ENCODE results near the gene FBLN1. TPM values are rescaled to one million over a fixed set of nuclear protein-coding genes. Genes with fewer than 3 reads are reported as not detected.

The FBLN1 gene
- total RNA-seq, 4 donors from 2014 or later, result 48.6 to 92.1 (median 68.9) TPM

DNA sequence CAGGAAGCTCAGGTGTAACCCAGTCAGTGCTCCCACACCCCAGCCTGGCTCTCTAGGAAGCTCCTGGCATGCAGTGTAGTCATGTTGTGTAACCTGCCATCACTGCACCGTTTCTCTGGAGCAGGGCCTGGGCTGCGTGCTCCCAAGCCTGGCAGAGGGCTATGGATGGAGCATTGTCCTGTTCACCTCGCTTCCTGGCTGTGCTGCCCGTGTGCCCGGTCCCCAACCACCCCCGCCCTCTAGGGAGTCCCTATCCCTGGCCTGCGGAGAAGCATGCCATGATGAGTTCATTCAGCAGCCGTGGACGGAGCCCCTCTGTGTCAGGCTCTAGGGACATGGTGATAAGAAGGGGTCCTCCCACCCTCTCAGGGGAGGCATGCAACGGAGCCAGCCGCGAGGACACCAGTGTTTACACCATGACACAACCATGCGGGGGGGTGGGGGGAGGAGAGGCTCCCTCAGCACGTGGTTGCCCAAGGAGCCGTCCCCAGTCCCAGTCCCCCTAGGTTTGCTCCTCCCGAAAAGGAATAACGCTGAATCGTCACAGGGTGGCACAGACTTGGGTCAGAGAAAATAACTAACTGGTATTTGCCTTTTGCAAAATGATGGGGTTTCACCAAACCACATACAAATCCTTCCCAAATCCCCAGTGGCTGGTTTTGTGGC is 73.1 kb downstream of the FBLN1 start:
- in situ Hi-C loops (cut with MboI; ENCODE audit: low pct_ligation_motif_present in 1 of 4, low pct_unique_long_range_greater_than_20kb in 1 of 4, low sequenced_read_pairs in 3 of 4), result loop anchor here in 2 of 4 donors (10.0 kb wide), 2 partner anchors 69 to 409 kb away; no protein-coding TSS in a partner anchor

GRCh38 chr22:45576273-45576625 is 73.6 kb downstream of the FBLN1 start:
- WGBS, 2 donors (ENCODE audit: low coverage in 1 of 2), result 86 to 100% methylated on average over 1 to 8 of the region's 8 CpGs
- H3K27me3 ChIP-seq, result peaks cover 27% of the 10 kb centered on the region
- H3K36me3 ChIP-seq, result no peaks in the 10 kb centered on the region
- H3K4me1 ChIP-seq, result peaks cover 0 to 9% (median 2%) of the 10 kb centered on the region in 4 donors
- TF ChIP-seq EP300 (IDR thresholded peaks at IDR 0.05; ENCODE audit: low read depth), result no peak
- TF ChIP-seq POLR2A (IDR thresholded peaks at IDR 0.05), result no peak
- no peak for TF ChIP-seq CTCF (IDR thresholded peaks at IDR 0.05)
- TF ChIP-seq POLR2AphosphoS5 (IDR thresholded peaks at IDR 0.05), result no peak
- H3K27ac ChIP-seq, result no peak overlapping the region
- DNase-seq, result no peak
- H3K9me3 ChIP-seq, result peaks cover 0 to 5% of the 10 kb centered on the region in 2 donors
- in situ Hi-C loops (cut with MboI; ENCODE audit: low pct_ligation_motif_present in 1 of 4, low pct_unique_long_range_greater_than_20kb in 1 of 4, low sequenced_read_pairs in 3 of 4), result loop anchor here in 2 of 4 donors (10.0 kb wide), 2 partner anchors 69 to 409 kb away; no protein-coding TSS in a partner anchor
- no peak overlapping the region for H3K4me3 ChIP-seq
- intact Hi-C loops (cut with DNase I; ENCODE audit: low total_unique reads), result no loop called here

More for the DNA sequence above, 73.1 kb downstream of the FBLN1 start:
- Histone ChIP-seq H3K36me3 (no peaks in the 10 kb centered on the region), H3K27ac (no peak overlapping the region), H3K4me1 (peaks cover 0 to 9% (median 2%) of the 10 kb centered on the region in 4 donors), H3K4me3 (no peak overlapping the region), H3K27me3 (peaks cover 27% of the 10 kb centered on the region), H3K9me3 (peaks cover 1 to 8% of the 10 kb centered on the region in 2 donors)
- TF ChIP-seq POLR2A (IDR thresholded peaks at IDR 0.05), result no peak
- intact Hi-C loops (cut with DNase I; ENCODE audit: low total_unique reads), result no loop called here
- DNase-seq, result no peak
- 71 to 83% methylated on average over 1 to 17 of the region's 18 CpGs for WGBS, 2 donors (ENCODE audit: low coverage in 1 of 2)

GRCh38 chr22:45576730-45577464 is 74.2 kb downstream of the FBLN1 start:
- no peaks in the 10 kb centered on the region for H3K9me3 ChIP-seq
- DNase-seq, result no peak
- no peak overlapping the region for H3K27ac ChIP-seq
- H3K4me1 ChIP-seq, result peaks cover 0 to 9% (median 2%) of the 10 kb centered on the region in 4 donors
- H3K4me3 ChIP-seq, result no peak overlapping the region
- in situ Hi-C loops (cut with MboI; ENCODE audit: low pct_ligation_motif_present in 1 of 4, low pct_unique_long_range_greater_than_20kb in 1 of 4, low sequenced_read_pairs in 3 of 4) (loop anchor here in 2 of 4 donors (10.0 kb wide), 2 partner anchors 68 to 408 kb away; no protein-coding TSS in a partner anchor), intact Hi-C loops (cut with DNase I; ENCODE audit: low total_unique reads) (no loop called here)
- H3K36me3 ChIP-seq, result no peaks in the 10 kb centered on the region
- WGBS, 2 donors (ENCODE audit: low coverage in 1 of 2), result 86% methylated on average over 13 of the region's 19 CpGs; no CpG with 5 or more reads in 1 of the 2 donors
- H3K27me3 ChIP-seq, result peaks cover 27% of the 10 kb centered on the region
- TF ChIP-seq CTCF (IDR thresholded peaks at IDR 0.05) (no peak), POLR2AphosphoS5 (IDR thresholded peaks at IDR 0.05) (no peak), EP300 (IDR thresholded peaks at IDR 0.05; ENCODE audit: low read depth) (no peak), POLR2A (IDR thresholded peaks at IDR 0.05) (no peak)

DNA sequence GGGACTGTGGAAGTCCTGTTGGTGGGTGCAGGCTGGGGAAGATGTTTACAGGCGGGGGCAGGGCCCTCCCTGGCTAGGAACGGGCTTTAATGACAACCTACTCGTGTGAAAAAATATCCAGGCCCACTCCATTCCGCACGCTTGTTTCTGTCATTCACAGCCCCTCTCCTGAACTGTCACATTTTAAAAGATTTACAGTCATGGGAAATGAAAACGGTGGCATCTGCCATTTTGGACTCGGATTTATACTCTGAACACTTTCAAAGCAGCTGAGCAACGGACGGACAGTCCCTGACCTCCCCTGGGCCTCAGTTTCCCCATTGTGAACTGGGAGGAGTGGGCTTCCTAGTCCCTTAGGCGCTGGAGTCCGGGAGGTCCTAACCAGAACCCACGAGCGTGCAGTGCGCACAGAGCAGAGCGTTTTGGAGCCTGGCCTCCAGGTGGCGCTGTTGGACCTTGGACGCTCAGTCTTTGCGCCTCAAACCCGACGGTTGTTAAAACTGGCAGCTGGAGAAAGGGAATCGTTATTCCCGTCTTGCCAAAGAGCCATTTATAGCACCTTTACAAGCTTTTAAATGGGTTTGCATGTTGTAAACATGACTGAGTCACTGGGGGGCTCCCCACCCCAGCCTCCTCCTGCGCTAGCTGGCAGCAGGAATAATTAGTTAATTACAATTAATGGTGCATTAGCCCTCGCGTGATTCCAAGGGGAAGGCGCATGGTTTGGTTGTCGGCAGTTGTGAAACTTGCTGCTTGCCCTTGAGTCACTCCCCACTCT is 75.3 kb downstream of the FBLN1 start:
- Histone ChIP-seq H3K27ac (no peak overlapping the region), H3K27me3 (peaks cover 27% of the 10 kb centered on the region), H3K36me3 (no peaks in the 10 kb centered on the region), H3K9me3 (no peaks in the 10 kb centered on the region), H3K4me1 (peaks cover 0 to 9% (median 2%) of the 10 kb centered on the region in 4 donors), H3K4me3 (no peak overlapping the region)
- intact Hi-C loops (cut with DNase I; ENCODE audit: low total_unique reads), result no loop called here
- 16 to 46% methylated on average over 6 to 27 of the region's 27 CpGs for WGBS, 2 donors (ENCODE audit: low coverage in 1 of 2)
- TF ChIP-seq POLR2AphosphoS5 (IDR thresholded peaks at IDR 0.05), result no peak
- TF ChIP-seq CTCF (IDR thresholded peaks at IDR 0.05), result peak; percentile 90 to 95 (median 93)
- peak; percentile 83 for DNase-seq
- in situ Hi-C loops (cut with MboI; ENCODE audit: low pct_ligation_motif_present in 1 of 4, low pct_unique_long_range_greater_than_20kb in 1 of 4, low sequenced_read_pairs in 3 of 4), result loop anchor here in 2 of 4 donors (10.0 kb wide), 2 partner anchors 67 to 407 kb away; no protein-coding TSS in a partner anchor

Data from transverse colon (tissue), 4 donors.